HEK293 (cell line): ENCODE data around the gene OR4E2.

Experiments used
- MYNN ChIP-seq: fragments of 450-650 bp; formaldehyde crosslinking; IDR thresholded peaks from 2 replicates; pipeline ENCODE4 v1.5.1; 2016; ENCODE audit warnings: missing biosample characterization, missing genetic modification characterization, borderline replicate concordance
- OSR2 ChIP-seq: fragments of 450-650 bp; formaldehyde crosslinking; IDR thresholded peaks from 2 replicates; pipeline ENCODE4 v1.5.1; 2016; ENCODE audit warnings: missing biosample characterization, missing genetic modification characterization
- ZBTB17 ChIP-seq: fragments of 450-650 bp; formaldehyde crosslinking; IDR thresholded peaks from 2 replicates; pipeline ENCODE4 v1.5.1; 2016; ENCODE audit warnings: missing biosample characterization, missing genetic modification characterization
- ZEB2 ChIP-seq: fragments of 450-650 bp; formaldehyde crosslinking; IDR thresholded peaks from 2 replicates; pipeline ENCODE4 v1.5.1; 2016; ENCODE audit warnings: missing biosample characterization, missing genetic modification characterization
- ZNF214 ChIP-seq: fragments of 450-650 bp; formaldehyde crosslinking; IDR thresholded peaks from 2 replicates; pipeline ENCODE4 v1.5.1; 2017; ENCODE audit warnings: missing biosample characterization, mild to moderate bottlenecking, missing genetic modification characterization, borderline replicate concordance
- ZNF341 ChIP-seq: fragments of 450-650 bp; formaldehyde crosslinking; IDR thresholded peaks from 2 replicates; pipeline ENCODE4; 2016; ENCODE audit warnings: low read depth, missing biosample characterization, missing genetic modification characterization
- ZNF366 ChIP-seq: fragments of 450-650 bp; formaldehyde crosslinking; conservative IDR thresholded peaks from 2 replicates; pipeline ENCODE4 v1.5.1; 2016; ENCODE audit warnings: missing biosample characterization, missing genetic modification characterization
- ZNF560 ChIP-seq: fragments of 450-650 bp; formaldehyde crosslinking; IDR thresholded peaks from 2 replicates; pipeline ENCODE4 v1.5.1; 2017; ENCODE audit warnings: missing biosample characterization, missing genetic modification characterization, borderline replicate concordance
- ZNF670 ChIP-seq: fragments of 450-650 bp; formaldehyde crosslinking; IDR thresholded peaks from 2 replicates; pipeline ENCODE4 v1.5.1; 2016; ENCODE audit warnings: missing biosample characterization, missing genetic modification characterization, low read depth
- ZNF747 ChIP-seq: fragments of 450-650 bp; formaldehyde crosslinking; IDR thresholded peaks from 2 replicates; pipeline ENCODE4 v1.5.1; 2016; ENCODE audit warnings: missing biosample characterization, missing genetic modification characterization
- ZNF830 ChIP-seq: fragments of 450-650 bp; IDR thresholded peaks from 2 replicates; pipeline ENCODE4 v1.5.0; 2018; ENCODE audit warnings: missing biosample characterization, missing genetic modification characterization, low read depth, mild to moderate bottlenecking, moderate library complexity
- TF ChIP-seq, protein P1 (sequence below): fragments of 450-650 bp; formaldehyde crosslinking; IDR thresholded peaks from 2 replicates; pipeline ENCODE4 v1.5.1; 2016; ENCODE audit warnings: missing biosample characterization, missing genetic modification characterization
- TF ChIP-seq, protein P2 (sequence below): fragments of 450-650 bp; formaldehyde crosslinking; optimal IDR thresholded peaks from 2 replicates; pipeline ENCODE3; 2016; ENCODE audit warnings: missing biosample characterization, mild to moderate bottlenecking, missing genetic modification characterization
- TF ChIP-seq, protein P3 (sequence below): fragments of 450-650 bp; formaldehyde crosslinking; IDR thresholded peaks from 2 replicates; pipeline ENCODE4 v1.5.1; 2017; ENCODE audit warnings: missing biosample characterization, missing genetic modification characterization
- TF ChIP-seq, protein P4 (sequence below): sonication (generic); formaldehyde crosslinking; IDR thresholded peaks from 2 replicates; pipeline ENCODE4 v1.8.1; 2022; ENCODE audit warnings: mild to moderate bottlenecking, moderate library complexity, missing genetic modification reagents
- TF ChIP-seq, protein P5 (sequence below): fragments of 450-650 bp; formaldehyde crosslinking; IDR thresholded peaks from 2 replicates; pipeline ENCODE4 v1.5.1; 2016; ENCODE audit warnings: missing biosample characterization, missing genetic modification characterization
- TF ChIP-seq, protein P6 (sequence below): fragments of 450-650 bp; formaldehyde crosslinking; conservative IDR thresholded peaks from 2 replicates; pipeline ENCODE4 v1.5.1; 2016; ENCODE audit warnings: low read depth, missing biosample characterization, missing genetic modification characterization
- TF ChIP-seq, protein P7 (sequence below): fragments of 450-650 bp; formaldehyde crosslinking; IDR thresholded peaks from 2 replicates; pipeline ENCODE4 v1.5.1; 2016; ENCODE audit warnings: missing biosample characterization, missing genetic modification characterization

The OR4E2 gene

DNA sequence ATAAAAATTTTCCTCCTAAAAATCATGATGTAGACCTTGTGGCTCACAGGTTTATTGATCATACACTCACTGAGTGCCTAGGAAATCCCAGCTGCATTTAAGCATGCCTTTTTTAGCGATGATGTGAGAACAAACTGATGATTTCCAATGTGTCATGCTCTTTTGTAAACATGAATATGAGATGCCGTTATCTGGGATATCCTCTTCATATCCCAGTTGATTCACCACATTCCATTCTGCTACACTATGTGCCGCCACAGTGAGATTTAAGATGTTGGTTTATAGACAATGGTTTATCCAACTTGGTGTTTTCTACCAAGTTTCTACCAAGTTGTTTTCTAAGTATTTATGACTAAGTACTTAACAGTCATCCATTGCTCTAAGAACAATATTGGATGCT is 14.7 kb downstream of the OR4E2 start (continued):
- TF ChIP-seq, protein P1, sequence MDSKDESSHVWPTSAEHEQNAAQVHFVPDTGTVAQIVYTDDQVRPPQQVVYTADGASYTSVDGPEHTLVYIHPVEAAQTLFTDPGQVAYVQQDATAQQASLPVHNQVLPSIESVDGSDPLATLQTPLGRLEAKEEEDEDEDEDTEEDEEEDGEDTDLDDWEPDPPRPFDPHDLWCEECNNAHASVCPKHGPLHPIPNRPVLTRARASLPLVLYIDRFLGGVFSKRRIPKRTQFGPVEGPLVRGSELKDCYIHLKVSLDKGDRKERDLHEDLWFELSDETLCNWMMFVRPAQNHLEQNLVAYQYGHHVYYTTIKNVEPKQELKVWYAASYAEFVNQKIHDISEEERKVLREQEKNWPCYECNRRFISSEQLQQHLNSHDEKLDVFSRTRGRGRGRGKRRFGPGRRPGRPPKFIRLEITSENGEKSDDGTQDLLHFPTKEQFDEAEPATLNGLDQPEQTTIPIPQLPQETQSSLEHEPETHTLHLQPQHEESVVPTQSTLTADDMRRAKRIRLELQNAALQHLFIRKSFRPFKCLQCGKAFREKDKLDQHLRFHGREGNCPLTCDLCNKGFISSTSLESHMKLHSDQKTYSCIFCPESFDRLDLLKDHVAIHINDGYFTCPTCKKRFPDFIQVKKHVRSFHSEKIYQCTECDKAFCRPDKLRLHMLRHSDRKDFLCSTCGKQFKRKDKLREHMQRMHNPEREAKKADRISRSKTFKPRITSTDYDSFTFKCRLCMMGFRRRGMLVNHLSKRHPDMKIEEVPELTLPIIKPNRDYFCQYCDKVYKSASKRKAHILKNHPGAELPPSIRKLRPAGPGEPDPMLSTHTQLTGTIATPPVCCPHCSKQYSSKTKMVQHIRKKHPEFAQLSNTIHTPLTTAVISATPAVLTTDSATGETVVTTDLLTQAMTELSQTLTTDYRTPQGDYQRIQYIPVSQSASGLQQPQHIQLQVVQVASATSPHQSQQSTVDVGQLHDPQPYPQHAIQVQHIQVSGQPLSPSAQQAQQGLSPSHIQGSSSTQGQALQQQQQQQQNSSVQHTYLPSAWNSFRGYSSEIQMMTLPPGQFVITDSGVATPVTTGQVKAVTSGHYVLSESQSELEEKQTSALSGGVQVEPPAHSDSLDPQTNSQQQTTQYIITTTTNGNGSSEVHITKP (tag by site-specific recombination), result no peak
- TF ChIP-seq, protein P2, sequence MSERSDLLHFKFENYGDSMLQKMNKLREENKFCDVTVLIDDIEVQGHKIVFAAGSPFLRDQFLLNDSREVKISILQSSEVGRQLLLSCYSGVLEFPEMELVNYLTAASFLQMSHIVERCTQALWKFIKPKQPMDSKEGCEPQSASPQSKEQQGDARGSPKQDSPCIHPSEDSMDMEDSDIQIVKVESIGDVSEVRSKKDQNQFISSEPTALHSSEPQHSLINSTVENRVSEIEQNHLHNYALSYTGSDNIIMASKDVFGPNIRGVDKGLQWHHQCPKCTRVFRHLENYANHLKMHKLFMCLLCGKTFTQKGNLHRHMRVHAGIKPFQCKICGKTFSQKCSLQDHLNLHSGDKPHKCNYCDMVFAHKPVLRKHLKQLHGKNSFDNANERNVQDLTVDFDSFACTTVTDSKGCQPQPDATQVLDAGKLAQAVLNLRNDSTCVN (tag by site-specific recombination), result no peak
- 0 out of 2 replicates have a peak, but pooled peaks have one; percentile 21 for TF ChIP-seq ZBTB17 (tag by site-specific recombination)
- no peak for TF ChIP-seq MYNN (tag by site-specific recombination)
- TF ChIP-seq, protein P3, sequence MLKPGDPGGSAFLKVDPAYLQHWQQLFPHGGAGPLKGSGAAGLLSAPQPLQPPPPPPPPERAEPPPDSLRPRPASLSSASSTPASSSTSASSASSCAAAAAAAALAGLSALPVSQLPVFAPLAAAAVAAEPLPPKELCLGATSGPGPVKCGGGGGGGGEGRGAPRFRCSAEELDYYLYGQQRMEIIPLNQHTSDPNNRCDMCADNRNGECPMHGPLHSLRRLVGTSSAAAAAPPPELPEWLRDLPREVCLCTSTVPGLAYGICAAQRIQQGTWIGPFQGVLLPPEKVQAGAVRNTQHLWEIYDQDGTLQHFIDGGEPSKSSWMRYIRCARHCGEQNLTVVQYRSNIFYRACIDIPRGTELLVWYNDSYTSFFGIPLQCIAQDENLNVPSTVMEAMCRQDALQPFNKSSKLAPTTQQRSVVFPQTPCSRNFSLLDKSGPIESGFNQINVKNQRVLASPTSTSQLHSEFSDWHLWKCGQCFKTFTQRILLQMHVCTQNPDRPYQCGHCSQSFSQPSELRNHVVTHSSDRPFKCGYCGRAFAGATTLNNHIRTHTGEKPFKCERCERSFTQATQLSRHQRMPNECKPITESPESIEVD (tag by site-specific recombination), result no peak
- TF ChIP-seq ZEB2, result peak; percentile 68; the same call in 1 of the 2 replicates
- TF ChIP-seq, protein P4, sequence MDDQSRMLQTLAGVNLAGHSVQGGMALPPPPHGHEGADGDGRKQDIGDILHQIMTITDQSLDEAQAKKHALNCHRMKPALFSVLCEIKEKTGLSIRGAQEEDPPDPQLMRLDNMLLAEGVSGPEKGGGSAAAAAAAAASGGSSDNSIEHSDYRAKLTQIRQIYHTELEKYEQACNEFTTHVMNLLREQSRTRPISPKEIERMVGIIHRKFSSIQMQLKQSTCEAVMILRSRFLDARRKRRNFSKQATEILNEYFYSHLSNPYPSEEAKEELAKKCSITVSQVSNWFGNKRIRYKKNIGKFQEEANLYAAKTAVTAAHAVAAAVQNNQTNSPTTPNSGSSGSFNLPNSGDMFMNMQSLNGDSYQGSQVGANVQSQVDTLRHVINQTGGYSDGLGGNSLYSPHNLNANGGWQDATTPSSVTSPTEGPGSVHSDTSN (CRISPR knock-in tag), result no peak
- no peak for TF ChIP-seq OSR2 (tag by site-specific recombination)
- TF ChIP-seq, protein P5, sequence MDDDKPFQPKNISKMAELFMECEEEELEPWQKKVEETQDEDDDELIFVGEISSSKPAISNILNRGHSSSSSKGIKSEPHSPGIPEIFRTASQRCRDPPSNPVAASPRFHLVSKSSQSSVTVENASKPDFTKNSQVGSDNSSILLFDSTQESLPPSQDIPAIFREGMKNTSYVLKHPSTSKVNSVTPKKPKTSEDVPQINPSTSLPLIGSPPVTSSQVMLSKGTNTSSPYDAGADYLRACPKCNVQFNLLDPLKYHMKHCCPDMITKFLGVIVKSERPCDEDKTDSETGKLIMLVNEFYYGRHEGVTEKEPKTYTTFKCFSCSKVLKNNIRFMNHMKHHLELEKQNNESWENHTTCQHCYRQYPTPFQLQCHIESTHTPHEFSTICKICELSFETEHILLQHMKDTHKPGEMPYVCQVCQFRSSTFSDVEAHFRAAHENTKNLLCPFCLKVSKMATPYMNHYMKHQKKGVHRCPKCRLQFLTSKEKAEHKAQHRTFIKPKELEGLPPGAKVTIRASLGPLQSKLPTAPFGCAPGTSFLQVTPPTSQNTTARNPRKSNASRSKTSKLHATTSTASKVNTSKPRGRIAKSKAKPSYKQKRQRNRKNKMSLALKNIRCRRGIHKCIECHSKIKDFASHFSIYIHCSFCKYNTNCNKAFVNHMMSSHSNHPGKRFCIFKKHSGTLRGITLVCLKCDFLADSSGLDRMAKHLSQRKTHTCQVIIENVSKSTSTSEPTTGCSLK, result no peak
- TF ChIP-seq ZNF214 (tag by site-specific recombination), result no peak
- no peak for TF ChIP-seq ZNF670
- TF ChIP-seq ZNF747 (tag by site-specific recombination), result no peak
- no peak for TF ChIP-seq ZNF830 (tag by site-specific recombination)
- 0 out of 2 replicates have a peak, but pooled peaks have one; percentile 23 for TF ChIP-seq ZNF366 (tag by site-specific recombination)
- TF ChIP-seq, protein P6, sequence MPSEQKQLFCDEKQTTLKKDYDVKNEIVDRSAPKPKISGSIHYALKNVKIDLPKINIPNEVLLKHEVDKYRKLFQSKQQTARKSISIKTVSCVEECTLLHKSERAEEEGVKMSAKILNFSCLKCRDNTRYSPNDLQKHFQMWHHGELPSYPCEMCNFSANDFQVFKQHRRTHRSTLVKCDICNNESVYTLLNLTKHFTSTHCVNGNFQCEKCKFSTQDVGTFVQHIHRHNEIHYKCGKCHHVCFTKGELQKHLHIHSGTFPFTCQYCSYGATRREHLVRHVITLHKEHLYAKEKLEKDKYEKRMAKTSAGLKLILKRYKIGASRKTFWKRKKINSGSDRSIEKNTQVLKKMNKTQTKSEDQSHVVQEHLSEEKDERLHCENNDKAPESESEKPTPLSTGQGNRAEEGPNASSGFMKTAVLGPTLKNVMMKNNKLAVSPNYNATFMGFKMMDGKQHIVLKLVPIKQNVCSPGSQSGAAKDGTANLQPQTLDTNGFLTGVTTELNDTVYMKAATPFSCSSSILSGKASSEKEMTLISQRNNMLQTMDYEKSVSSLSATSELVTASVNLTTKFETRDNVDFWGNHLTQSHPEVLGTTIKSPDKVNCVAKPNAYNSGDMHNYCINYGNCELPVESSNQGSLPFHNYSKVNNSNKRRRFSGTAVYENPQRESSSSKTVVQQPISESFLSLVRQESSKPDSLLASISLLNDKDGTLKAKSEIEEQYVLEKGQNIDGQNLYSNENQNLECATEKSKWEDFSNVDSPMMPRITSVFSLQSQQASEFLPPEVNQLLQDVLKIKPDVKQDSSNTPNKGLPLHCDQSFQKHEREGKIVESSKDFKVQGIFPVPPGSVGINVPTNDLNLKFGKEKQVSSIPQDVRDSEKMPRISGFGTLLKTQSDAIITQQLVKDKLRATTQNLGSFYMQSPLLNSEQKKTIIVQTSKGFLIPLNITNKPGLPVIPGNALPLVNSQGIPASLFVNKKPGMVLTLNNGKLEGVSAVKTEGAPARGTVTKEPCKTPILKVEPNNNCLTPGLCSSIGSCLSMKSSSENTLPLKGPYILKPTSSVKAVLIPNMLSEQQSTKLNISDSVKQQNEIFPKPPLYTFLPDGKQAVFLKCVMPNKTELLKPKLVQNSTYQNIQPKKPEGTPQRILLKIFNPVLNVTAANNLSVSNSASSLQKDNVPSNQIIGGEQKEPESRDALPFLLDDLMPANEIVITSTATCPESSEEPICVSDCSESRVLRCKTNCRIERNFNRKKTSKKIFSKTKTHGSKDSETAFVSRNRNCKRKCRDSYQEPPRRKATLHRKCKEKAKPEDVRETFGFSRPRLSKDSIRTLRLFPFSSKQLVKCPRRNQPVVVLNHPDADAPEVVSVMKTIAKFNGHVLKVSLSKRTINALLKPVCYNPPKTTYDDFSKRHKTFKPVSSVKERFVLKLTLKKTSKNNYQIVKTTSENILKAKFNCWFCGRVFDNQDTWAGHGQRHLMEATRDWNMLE (tag by site-specific recombination), result no peak
- no peak for TF ChIP-seq ZNF560 (tag by site-specific recombination)
- no peak for TF ChIP-seq ZNF341 (tag by site-specific recombination)
- TF ChIP-seq, protein P7, sequence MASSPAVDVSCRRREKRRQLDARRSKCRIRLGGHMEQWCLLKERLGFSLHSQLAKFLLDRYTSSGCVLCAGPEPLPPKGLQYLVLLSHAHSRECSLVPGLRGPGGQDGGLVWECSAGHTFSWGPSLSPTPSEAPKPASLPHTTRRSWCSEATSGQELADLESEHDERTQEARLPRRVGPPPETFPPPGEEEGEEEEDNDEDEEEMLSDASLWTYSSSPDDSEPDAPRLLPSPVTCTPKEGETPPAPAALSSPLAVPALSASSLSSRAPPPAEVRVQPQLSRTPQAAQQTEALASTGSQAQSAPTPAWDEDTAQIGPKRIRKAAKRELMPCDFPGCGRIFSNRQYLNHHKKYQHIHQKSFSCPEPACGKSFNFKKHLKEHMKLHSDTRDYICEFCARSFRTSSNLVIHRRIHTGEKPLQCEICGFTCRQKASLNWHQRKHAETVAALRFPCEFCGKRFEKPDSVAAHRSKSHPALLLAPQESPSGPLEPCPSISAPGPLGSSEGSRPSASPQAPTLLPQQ (tag by site-specific recombination), result 0 out of 2 replicates have a peak, but pooled peaks have one; percentile 21
- TF ChIP-seq, all 188 proteins: peak for 5
